Esophagus (tissue), 2 donors: Measurements from ENCODE around the gene TNNC2. TPM values are rescaled to one million over a fixed set of nuclear protein-coding genes. Genes with fewer than 3 reads are reported as not detected.

Experiments
- H3K27ac ChIP-seq, 2 donors: one replicate each; pipeline ENCODE4 v1.5.1; 2013; ENCODE audit warnings: low read depth in 2 of 2, mild to moderate bottlenecking in 2 of 2, inconsistent platforms in 1 of 2, low read length in 1 of 2, moderate library complexity in 1 of 2
- H3K27me3 ChIP-seq, 2 donors: one replicate each; pipeline ENCODE4 v1.6.1; 2013; ENCODE audit warnings: low read length in 2 of 2, control low read depth in 1 of 2, mild to moderate bottlenecking in 1 of 2; ENCODE audit not compliant: insufficient read depth in 2 of 2, control insufficient read depth in 1 of 2
- H3K36me3 ChIP-seq, 2 donors: one replicate each; pipeline ENCODE4 v1.6.1; 2013; ENCODE audit warnings: low read length in 1 of 2; ENCODE audit not compliant: control insufficient read depth in 2 of 2, insufficient read depth in 2 of 2
- H3K4me1 ChIP-seq, 2 donors: one replicate each; pipeline ENCODE4 v1.6.1; 2013; ENCODE audit warnings: low read length in 1 of 2; ENCODE audit not compliant: control insufficient read depth in 2 of 2, insufficient read depth in 2 of 2
- H3K4me3 ChIP-seq, 2 donors: one replicate each; pipeline ENCODE4 v1.5.1; 2013; ENCODE audit warnings: low read length in 2 of 2, mild to moderate bottlenecking in 2 of 2, low read depth in 1 of 2, moderate library complexity in 1 of 2
- H3K9me3 ChIP-seq, 2 donors: one replicate each; pipeline ENCODE4 v1.6.1; 2013; ENCODE audit warnings: mild to moderate bottlenecking in 2 of 2, low read depth in 1 of 2, low read length in 1 of 2, moderate library complexity in 1 of 2; ENCODE audit not compliant: control insufficient read depth in 2 of 2, insufficient read depth in 1 of 2
- whole genome bisulfite sequencing, 2 donors: extraction: QIAGEN DNeasy Blood & Tissue Kit; methylation state at CpG; one replicate each; pipeline ENCODE4 v1.1.7; 2013; 5-methylcytosine and 5-hydroxymethylcytosine counted together
- polyA plus RNA-seq, 2 donors: library from polyadenylated mRNA; stranded (reverse); fragments of 200-250 nt; gene quantifications; one replicate each; pipeline ENCODE4 v1.2.3, GENCODE V29; 2013
- donor health status: healthy with polysubstance abuse.
- donor health status: Bipolar disorder and iron deficiency.

Gene TNNC2
- polyA plus RNA-seq, 2 donors = 0.28 to 1.0 TPM

GRCh38 chr20:45861221-45862075, 34.3 kb upstream of the TNNC2 start:
- 84 to 93% methylated on average over 7 of the region's 7 CpGs for WGBS, 2 donors
- Histone ChIP-seq H3K9me3 (no peaks in the 10 kb centered on the region), H3K27ac (peak overlapping the region in 1 of 2 donors; percentile 70), H3K4me3 (no peak overlapping the region), H3K36me3 (no peaks in the 10 kb centered on the region), H3K4me1 (peaks cover 2 to 3% of the 10 kb centered on the region in 2 donors), H3K27me3 (no peaks in the 10 kb centered on the region)

GRCh38 chr20:45860560-45861220, 33.6 kb upstream of the TNNC2 start:
- Histone ChIP-seq H3K4me3 (no peak overlapping the region), H3K27me3 (no peaks in the 10 kb centered on the region), H3K36me3 (no peaks in the 10 kb centered on the region), H3K27ac (peak overlapping the region in 1 of 2 donors; percentile 70), H3K4me1 (peaks cover 3 to 8% of the 10 kb centered on the region in 2 donors), H3K9me3 (no peaks in the 10 kb centered on the region)
- 58 to 60% methylated on average over 7 of the region's 7 CpGs for WGBS, 2 donors

- Histone ChIP-seq H3K27ac (no peak overlapping the region), H3K9me3 (no peaks in the 10 kb centered on the region), H3K4me3 (no peak overlapping the region), H3K27me3 (no peaks in the 10 kb centered on the region), H3K36me3 (peaks cover 0 to 2% of the 10 kb centered on the region in 2 donors), H3K4me1 (peaks cover 4 to 11% of the 10 kb centered on the region in 2 donors)
- 96 to 97% methylated on average over 5 of the region's 5 CpGs for WGBS, 2 donors
These were observed 32.8 kb upstream of the TNNC2 start for GRCh38 chr20:45859916-45860315.

GRCh38 chr20:45857882-45858216, 30.7 kb upstream of the TNNC2 start:
- H3K4me1 ChIP-seq = peaks cover 5 to 13% of the 10 kb centered on the region in 2 donors
- 15 to 16% methylated on average over 13 of the region's 13 CpGs for WGBS, 2 donors
- H3K36me3 ChIP-seq = peaks cover 0 to 5% of the 10 kb centered on the region in 2 donors
- no peaks in the 10 kb centered on the region for H3K27me3 ChIP-seq
- peak overlapping the region; percentile 28 to 91 for H3K27ac ChIP-seq
- no peaks in the 10 kb centered on the region for H3K9me3 ChIP-seq
- H3K4me3 ChIP-seq = peak overlapping the region; percentile 73 to 93

GRCh38 chr20:45857114-45857881, 30.2 kb upstream of the TNNC2 start, which contains the start of the genes ACOT8 and ZSWIM3:
TSS of gene ACOT8 (minus strand) at chr20:45857392. CDS start at chr20:45857315, 77 bp downstream.
TSS of gene ZSWIM3 (plus strand) at chr20:45857614. CDS start at chr20:45857826, 212 bp downstream.
- WGBS, 2 donors = 0 to 1% methylated on average over 36 of the region's 36 CpGs
- H3K36me3 ChIP-seq = peaks cover 0 to 5% of the 10 kb centered on the region in 2 donors

GRCh38 chr20:45853484-45853883, 26.4 kb upstream of the TNNC2 start:
- H3K4me3 ChIP-seq = no peak overlapping the region
- no peaks in the 10 kb centered on the region for H3K27me3 ChIP-seq
- peaks cover 5 to 13% of the 10 kb centered on the region in 2 donors for H3K4me1 ChIP-seq
- WGBS, 2 donors = 74 to 82% methylated on average over 2 of the region's 2 CpGs
- H3K9me3 ChIP-seq = no peaks in the 10 kb centered on the region
- H3K36me3 ChIP-seq = peaks cover 0 to 18% of the 10 kb centered on the region in 2 donors
- H3K27ac ChIP-seq = no peak overlapping the region

More at GRCh38 chr20:45857114-45857881, 30.2 kb upstream of the TNNC2 start, which contains the start of the genes ACOT8 and ZSWIM3:
- peak within 1 kb of the TSS; percentile 73 to 93 for H3K4me3 ChIP-seq
- H3K27ac ChIP-seq = peak within 1 kb of the TSS; percentile 39 to 91
- no peaks in the 10 kb centered on the region for H3K27me3 ChIP-seq
- H3K9me3 ChIP-seq = no peaks in the 10 kb centered on the region
- peaks cover 5 to 13% of the 10 kb centered on the region in 2 donors for H3K4me1 ChIP-seq

GRCh38 chr20:45852326-45852725, 25.2 kb upstream of the TNNC2 start:
- WGBS, 2 donors = 92 to 98% methylated on average over 6 of the region's 6 CpGs
- Histone ChIP-seq H3K27ac (no peak overlapping the region), H3K36me3 (peaks cover 0 to 21% of the 10 kb centered on the region in 2 donors), H3K4me1 (peaks cover 2 to 11% of the 10 kb centered on the region in 2 donors), H3K4me3 (no peak overlapping the region), H3K9me3 (no peaks in the 10 kb centered on the region), H3K27me3 (no peaks in the 10 kb centered on the region)

GRCh38 chr20:45851501-45851900, 24.4 kb upstream of the TNNC2 start:
- Histone ChIP-seq H3K27ac (no peak overlapping the region), H3K4me3 (no peak overlapping the region), H3K36me3 (peaks cover under 1 to 21% of the 10 kb centered on the region in 2 donors), H3K27me3 (no peaks in the 10 kb centered on the region), H3K4me1 (peaks cover 2 to 11% of the 10 kb centered on the region in 2 donors), H3K9me3 (no peaks in the 10 kb centered on the region)

- H3K36me3 ChIP-seq = peaks cover 3 to 21% of the 10 kb centered on the region in 2 donors
- no peak overlapping the region for H3K27ac ChIP-seq
- H3K4me1 ChIP-seq = peaks cover 2 to 7% of the 10 kb centered on the region in 2 donors
- no peak overlapping the region for H3K4me3 ChIP-seq
- H3K27me3 ChIP-seq = no peaks in the 10 kb centered on the region
- H3K9me3 ChIP-seq = no peaks in the 10 kb centered on the region
- 77 to 93% methylated on average over 1 of the region's 1 CpG for WGBS, 2 donors
These were observed 23.8 kb upstream of the TNNC2 start for GRCh38 chr20:45850926-45851325.
